Neural cell (in vitro differentiated cells): ENCODE data around the gene CASZ1.

ENCODE experiments used
- CTCF ChIP-seq: fragments of 450-650 bp; IDR thresholded peaks from 2 replicates; pipeline ENCODE4 v1.5.1; 2014; ENCODE audit warnings: antibody characterized with exemption, mild to moderate bottlenecking, moderate library complexity; ENCODE audit not compliant: poor library complexity, severe bottlenecking
- EZH2 ChIP-seq: fragments of 200-600, 300-800 bp; shearing (Covaris generic), sonication (generic); IDR thresholded peaks from 2 replicates; pipeline ENCODE4 v1.6.1; 2014; ENCODE audit warnings: antibody characterized with exemption, low read length, borderline replicate concordance, mild to moderate bottlenecking; ENCODE audit not compliant: insufficient read depth, poor library complexity, severe bottlenecking

- TF ChIP-seq CTCF (no peak), EZH2 (no peak)
These were observed 71.9 kb downstream of the CASZ1 start for GRCh38 chr1:10724511-10724910.
